B cell (primary cell): ENCODE data around the gene PPM1N. TPM values are rescaled to one million over a fixed set of nuclear protein-coding genes. Genes with fewer than 3 reads are reported as not detected.
A peak's percentile ranks its signal among the peaks of the same experiment; 100 is the strongest.

Source experiments
- ATAC-seq: fragments of 200-7000 bp; cut with Tn5 transposase; one replicate; pipeline ENCODE4 v1.10.0; 2021; ENCODE audit warnings: low read depth, mild to moderate bottlenecking, moderate number of reproducible peaks, moderate library complexity
- CTCF ChIA-PET: fragments of 350-600 bp; sonication (Branson Sonifier 250); formaldehyde crosslinking; loops from one replicate; lab custom pipeline; 2021; ENCODE audit warnings: antibody characterized with exemption, inconsistent platforms; lab: Charles Lee
- POLR2A ChIA-PET: fragments of 350-600 bp; sonication (Branson Sonifier 250); formaldehyde crosslinking; loops from one replicate; lab custom pipeline; 2021; ENCODE audit warnings: antibody characterized with exemption; lab: Charles Lee
- DNase-seq: peaks from one replicate; pipeline ENCODE4 v3.0.0; 2013
- H2AFZ ChIP-seq: 2 replicates; pipeline ENCODE4 v1.6.1; 2012; ENCODE audit warnings: mild to moderate bottlenecking, low read depth, low read length; ENCODE audit not compliant: insufficient read depth, poor library complexity, severe bottlenecking
- H3K27ac ChIP-seq, 2 donors: 1 replicate in 1 of 2; 2 replicates in 1 of 2; pipeline ENCODE4 v1.5.1; 2012 to 2013; ENCODE audit warnings: low read length in 2 of 2, mild to moderate bottlenecking in 2 of 2, moderate library complexity in 1 of 2
- H3K27me3 ChIP-seq, 4 experiments: fragments of 200-600 bp in 1 of 4; sonication (generic) in 1 of 4; replicated peaks in 1 of 4; 1 replicate in 2 of 4; 2 replicates in 2 of 4; pipeline versions ENCODE4 v1.6.1 to v1.7.0; 2013 to 2016; ENCODE audit warnings: low read length in 3 of 4, mild to moderate bottlenecking in 2 of 4, mixed read lengths in 1 of 4, moderate library complexity in 1 of 4; ENCODE audit not compliant: insufficient read depth in 4 of 4, control insufficient read depth in 3 of 4; ENCODE audit errors: control extremely low read depth in 1 of 4
- H3K36me3 ChIP-seq, 2 experiments: replicated peaks in 1 of 2; 1 replicate in 1 of 2; 2 replicates in 1 of 2; pipeline versions ENCODE4 v1.6.1 to v1.7.1; 2013; ENCODE audit warnings: low read length in 1 of 2; ENCODE audit not compliant: insufficient read depth in 2 of 2, control insufficient read depth in 1 of 2; ENCODE audit errors: control extremely low read depth in 1 of 2, extremely low read depth in 1 of 2
- H3K4me1 ChIP-seq, 2 donors: fragments of 200-600 bp in 1 of 2; sonication (generic) in 1 of 2; 1 replicate in 1 of 2; 2 replicates in 1 of 2; pipeline versions ENCODE4 v1.5.1 to v1.6.1; 2013 to 2017; ENCODE audit warnings: low read length in 2 of 2; ENCODE audit not compliant: control insufficient read depth in 2 of 2, insufficient read depth in 2 of 2
- H3K4me2 ChIP-seq: replicated peaks from 2 replicates; pipeline ENCODE3; 2012; ENCODE audit warnings: mild to moderate bottlenecking, low read depth, low read length; ENCODE audit not compliant: poor library complexity, severe bottlenecking
- H3K4me3 ChIP-seq, 5 experiments: fragments of 200-600 bp in 1 of 5; sonication (generic) in 1 of 5; 1 replicate in 3 of 5; 2 replicates in 2 of 5; pipeline versions ENCODE4 v1.5.1 to v1.7.0; 2011 to 2016; ENCODE audit warnings: low read length in 4 of 5, mild to moderate bottlenecking in 4 of 5, low read depth in 2 of 5, control low read depth in 1 of 5, moderate library complexity in 1 of 5; ENCODE audit not compliant: insufficient read depth in 1 of 5; ENCODE audit errors: control extremely low read depth in 1 of 5, extremely low read depth in 1 of 5
- H3K79me2 ChIP-seq: fragments of 200-600 bp; sonication (generic); one replicate; pipeline ENCODE4 v1.6.0; 2016; ENCODE audit warnings: low read length; ENCODE audit not compliant: control insufficient read depth, insufficient read depth
- H3K9ac ChIP-seq: fragments of 200-600 bp; sonication (generic); 2 replicates; pipeline ENCODE4 v1.6.1; 2017; ENCODE audit warnings: mild to moderate bottlenecking, low read length, moderate library complexity
- H3K9me3 ChIP-seq, 3 donors: one replicate each; pipeline versions ENCODE4 v1.6.1 to v1.7.1; 2013; ENCODE audit warnings: low read length in 2 of 3; ENCODE audit not compliant: control insufficient read depth in 2 of 3, insufficient read depth in 1 of 3; ENCODE audit errors: control extremely low read depth in 1 of 3
- H4K20me1 ChIP-seq: 2 replicates; pipeline ENCODE4 v1.6.0; 2012; ENCODE audit warnings: mild to moderate bottlenecking, low read length; ENCODE audit not compliant: insufficient read depth, control insufficient read depth, poor library complexity, severe bottlenecking
- H3K27ac Mint-ChIP-seq: one replicate; pipeline ENCODE4 v1.8.0; 2021; ENCODE audit warnings: mixed read lengths
- H3K27me3 Mint-ChIP-seq: one replicate; pipeline ENCODE4 v1.8.0; 2021; ENCODE audit warnings: mixed read lengths
- H3K4me1 Mint-ChIP-seq: one replicate; pipeline ENCODE4 v1.8.0; 2021; ENCODE audit warnings: mixed read lengths
- H3K4me3 Mint-ChIP-seq: one replicate; pipeline ENCODE4 v1.8.0; 2021; ENCODE audit warnings: mixed read lengths
- H3K9me3 Mint-ChIP-seq: one replicate; pipeline ENCODE4 v1.8.0; 2022; ENCODE audit warnings: mixed read lengths; ENCODE audit not compliant: insufficient read depth
- CTCF ChIP-seq: fragments of 200-600 bp; IDR thresholded peaks from one replicate; pipeline ENCODE4 v1.8.0; 2022; ENCODE audit warnings: antibody characterized with exemption, mild to moderate bottlenecking
- EZH2 ChIP-seq: IDR thresholded peaks from 2 replicates; pipeline ENCODE4 v1.6.1; 2012; ENCODE audit warnings: borderline replicate concordance, low read depth, mild to moderate bottlenecking, moderate library complexity, low read length; ENCODE audit not compliant: insufficient read depth, poor library complexity, severe bottlenecking
- WGBS: methylation state at CpG from one replicate; pipeline ENCODE4 v1.1.5; 2013; ENCODE audit warnings: missing lambda C conversion rate; ENCODE audit not compliant: insufficient coverage; 5-methylcytosine and 5-hydroxymethylcytosine counted together
- intact Hi-C: fragments of 100-400 bp; cut with micrococcal nuclease; formaldehyde crosslinking; loops from one replicate; pipeline ENCODE4 v1.10.0; 2022
- polyA plus RNA-seq: library from polyadenylated mRNA; depleted of rRNA; stranded (reverse); fragments of >200 nt; gene quantifications from 2 replicates; pipeline ENCODE4 v1.2.3, GENCODE V29; 2012
- total RNA-seq, 2 donors: library from RNA; stranded (reverse); fragments of 120-200 nt in 1 of 2; gene quantifications; 1 replicate in 1 of 2; 2 replicates in 1 of 2; pipeline versions ENCODE4 v1.2.3 to v1.2.4, GENCODE V29; 2013 to 2022

PPM1N gene
- total and polyA plus RNA-seq, 2 donors (not counting 1 experiment from before 2014, with no cell fraction given), result 2.6 to 6.5 TPM

DNA sequence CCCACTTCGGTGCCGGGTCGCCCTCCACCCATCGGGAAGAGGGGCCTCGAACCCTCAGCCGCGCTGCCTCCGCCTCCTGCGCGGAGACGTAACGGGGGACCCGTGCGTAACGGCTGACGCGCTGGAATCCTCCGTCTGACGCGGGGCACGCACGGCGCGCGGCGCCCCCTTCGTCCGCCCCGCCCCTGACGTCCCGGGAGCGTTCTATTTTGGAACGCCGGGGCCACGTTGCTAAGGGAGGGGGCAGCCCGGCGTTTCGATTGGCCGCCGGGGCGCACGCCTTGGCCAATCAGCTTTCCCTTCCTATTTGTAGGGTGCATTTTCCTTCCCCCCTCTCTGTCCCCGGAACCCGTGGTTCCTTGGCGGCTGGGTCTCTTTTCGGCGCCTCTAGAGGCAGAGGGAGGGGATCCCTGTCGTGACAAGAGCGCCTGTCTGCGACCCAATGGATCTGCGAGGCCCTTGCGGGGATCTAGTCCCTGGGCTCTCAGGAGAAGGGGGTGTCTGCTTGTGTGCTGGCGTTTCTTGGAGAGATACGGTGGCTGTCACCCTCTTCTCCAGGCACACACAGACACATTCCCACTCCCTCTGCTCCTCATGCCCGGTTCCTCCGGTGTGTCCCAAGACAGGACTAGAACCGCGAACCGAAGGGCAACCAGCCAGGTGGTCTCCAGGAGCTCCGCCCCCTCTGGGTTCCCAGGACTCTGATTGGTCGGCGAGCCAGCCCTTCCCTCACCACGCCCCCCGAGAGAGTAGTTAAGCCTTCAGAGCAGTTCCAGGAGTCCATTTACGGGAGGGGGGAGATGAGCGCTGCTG is 28.9 kb upstream of the PPM1N start:
- H3K4me3 ChIP-seq, result peak overlapping the region; percentile 59 to 100 (median 95)
- H3K4me1 Mint-ChIP-seq, result peaks cover 50% of the 10 kb centered on the region

More for the DNA sequence above, 28.9 kb upstream of the PPM1N start:
- H3K27ac Mint-ChIP-seq, result peak overlapping the region; percentile 95
- WGBS, result 1% methylated on average over 52 of the region's 66 CpGs
- CTCF ChIA-PET, result interaction anchor here (0.7 to 7.3 kb wide), 14 partner anchors 10 to 173 kb away, joined by 3 to 98 read pairs (median 4); partner anchors contain the start of gene PPM1N
- peak; percentile 97 for DNase-seq
- ATAC-seq, result peak; percentile 57
- Histone ChIP-seq H3K79me2 (no peaks in the 10 kb centered on the region), H2AFZ (no peak overlapping the region), H3K9me3 (no peaks in the 10 kb centered on the region), H3K27me3 (peaks cover 0 to 33% (median 15%) of the 10 kb centered on the region in 4 experiments), H3K27ac (peak overlapping the region; percentile 96 to 100), H3K9ac (peak overlapping the region; percentile 99), H3K36me3 (no peaks in the 10 kb centered on the region), H4K20me1 (peaks cover 59% of the 10 kb centered on the region), H3K4me2 (peak overlapping the region; percentile 93), H3K4me1 (peaks cover 38 to 57% of the 10 kb centered on the region in 2 donors)
- POLR2A ChIA-PET, result interaction anchor here (0.8 to 4.2 kb wide), 12 partner anchors 9 to 301 kb away, joined by 3 to 45 read pairs (median 5); partner anchors contain the start of genes QPCTL and SNRPD2
- intact Hi-C loops, result loop anchor here (1.0 to 2.0 kb wide), 4 partner anchors 9 to 64 kb away; partner anchors contain the start of genes PPP1R13L and VASP
- TF ChIP-seq EZH2, result no peak
- TF ChIP-seq CTCF, result no peak
- peaks cover 24% of the 10 kb centered on the region for H3K27me3 Mint-ChIP-seq
- no peaks in the 10 kb centered on the region for H3K9me3 Mint-ChIP-seq
- H3K4me3 Mint-ChIP-seq, result peak overlapping the region; percentile 92
